NCI-H1694 treated with DMSO at 0.1 percent for 48 hours (cell line): Measurements from ENCODE around the gene LAMA5.

Experiments
- DNase-seq: peaks from one replicate; lab custom pipeline; 2025; lab: John Stamatoyannopoulos, UW

The LAMA5 gene

GRCh38 chr20:62330576-62331317 lies 36.4 kb downstream of the LAMA5 start:
- no peak for DNase-seq

- no peak for DNase-seq
Measured at GRCh38 chr20:62329389-62330377, 37.4 kb downstream of the LAMA5 start.

GRCh38 chr20:62328684-62329388 lies 38.3 kb downstream of the LAMA5 start:
- no peak for DNase-seq

- no peak for DNase-seq
Measured at GRCh38 chr20:62327726-62328495, 39.2 kb downstream of the LAMA5 start.

GRCh38 chr20:62326959-62327725 lies 40.0 kb downstream of the LAMA5 start:
- DNase-seq, result no peak

GRCh38 chr20:62326559-62326958 lies 40.6 kb downstream of the LAMA5 start:
- no peak for DNase-seq

- no peak for DNase-seq
Measured at GRCh38 chr20:62325172-62325905, 41.8 kb downstream of the LAMA5 start.

- no peak for DNase-seq
Measured at GRCh38 chr20:62323980-62324906, 42.9 kb downstream of the LAMA5 start.

- no peak for DNase-seq
Measured at GRCh38 chr20:62323146-62323979, 43.7 kb downstream of the LAMA5 start.

GRCh38 chr20:62322492-62323041 lies 44.5 kb downstream of the LAMA5 start:
- no peak for DNase-seq

GRCh38 chr20:62321975-62322374 lies 45.1 kb downstream of the LAMA5 start:
- no peak for DNase-seq

- no peak for DNase-seq
Measured at GRCh38 chr20:62321521-62321948, 45.6 kb downstream of the LAMA5 start.

- DNase-seq, result no peak
Measured at GRCh38 chr20:62320581-62321354, 46.3 kb downstream of the LAMA5 start.

GRCh38 chr20:62319346-62319909 lies 47.7 kb downstream of the LAMA5 start:
- no peak for DNase-seq

GRCh38 chr20:62318400-62319345 lies 48.4 kb downstream of the LAMA5 start:
- DNase-seq, result no peak
